HG03439 (cell line): ENCODE measurements around the gene MISFA.
A peak's percentile ranks its signal among the peaks of the same experiment; 100 is the strongest.
"Not testable (repeated sequence)": the region's sequence is repeated elsewhere in the genome, so short reads cannot be mapped to it uniquely, and the experiment has no call there.

ENCODE experiments used
- ATAC-seq: cut with Tn5 transposase; IDR thresholded peaks from one replicate; pipeline ENCODE4 v1.9.1; 2021; ENCODE audit warnings: mild to moderate bottlenecking, moderate library complexity; ENCODE audit not compliant: unreplicated experiment

Gene MISFA

GRCh38 chr11:18599739-18600230 lies at the start of gene MISFA:
Gene MISFA (plus strand): TSS chr11:18599789. CDS start chr11:18599929, 140 bp downstream.
- ATAC-seq: no peak

DNA sequence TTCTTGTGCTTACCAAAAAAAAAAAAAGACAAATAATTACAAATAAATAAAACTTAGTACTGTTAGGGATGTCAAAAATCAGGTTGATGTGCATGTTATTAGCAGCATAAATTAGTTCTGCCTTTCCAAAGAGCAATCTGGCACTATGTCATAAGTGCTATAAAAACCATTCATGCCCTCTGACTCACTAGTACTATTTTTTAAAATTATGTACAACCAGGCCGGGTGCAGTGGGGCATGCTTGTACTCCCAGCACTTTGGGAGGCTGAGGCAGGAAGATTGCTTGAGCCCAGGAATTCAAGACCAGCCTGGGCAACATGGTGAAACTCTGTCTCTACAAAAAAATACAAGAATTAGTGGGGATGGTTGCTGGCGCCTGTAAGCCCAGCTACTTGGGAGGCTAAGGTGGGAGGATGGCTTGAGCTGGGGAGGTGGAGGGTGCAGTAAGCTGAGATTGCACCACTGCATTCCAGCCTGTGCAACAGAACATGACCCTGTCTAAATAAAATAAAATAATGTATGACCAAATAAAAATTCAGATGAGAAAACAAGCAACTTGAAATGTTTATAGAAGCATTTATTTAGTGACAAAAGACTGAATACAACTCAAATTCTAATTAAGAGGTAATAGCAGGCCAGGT lies 36.4 kb upstream of the MISFA start:
- no peak for ATAC-seq

GRCh38 chr11:18564149-18564548 lies 35.4 kb upstream of the MISFA start:
- ATAC-seq: no peak

- ATAC-seq: no peak
Measured at GRCh38 chr11:18566406-18566805, 33.2 kb upstream of the MISFA start.

DNA sequence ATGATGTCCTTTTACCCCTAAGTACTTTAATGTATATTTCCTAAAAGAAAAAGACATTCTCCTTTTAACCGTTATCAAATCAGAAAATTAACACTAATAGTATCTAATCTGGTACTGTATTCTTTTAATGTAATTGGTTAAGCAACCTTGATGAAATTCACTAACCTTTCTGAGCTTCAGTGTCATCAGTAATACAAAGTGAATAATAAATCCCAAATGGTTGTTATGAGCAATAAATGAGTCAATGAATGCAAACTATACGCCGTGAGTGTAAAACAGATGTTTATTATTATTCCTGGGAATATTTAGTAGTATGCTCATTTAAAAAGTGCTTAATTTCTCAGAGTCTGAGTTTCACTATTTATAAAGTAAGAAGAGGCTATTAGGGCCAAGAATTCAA lies 32.5 kb upstream of the MISFA start:
- no peak for ATAC-seq

DNA sequence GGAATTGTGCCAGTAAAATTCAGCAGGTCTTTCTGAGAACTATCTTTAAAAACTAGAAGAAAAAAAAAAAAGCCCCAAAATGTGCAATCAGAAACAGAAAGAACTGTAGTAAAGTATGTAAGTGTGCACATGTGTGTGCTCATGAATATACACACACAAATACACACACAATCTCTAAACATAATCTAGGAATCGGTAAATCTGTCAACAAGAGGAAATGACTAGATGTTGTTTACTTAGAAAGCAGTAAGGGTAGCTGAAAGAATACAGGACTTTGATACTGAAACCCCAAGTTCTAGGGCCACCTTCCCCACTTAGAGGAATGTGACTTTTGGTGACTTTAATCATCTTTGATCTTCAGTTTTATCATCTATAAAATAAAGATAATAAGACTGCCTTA lies 24.2 kb upstream of the MISFA start:
- no peak for ATAC-seq

- no peak for ATAC-seq
Measured at GRCh38 chr11:18578975-18579598, 20.5 kb upstream of the MISFA start.

DNA sequence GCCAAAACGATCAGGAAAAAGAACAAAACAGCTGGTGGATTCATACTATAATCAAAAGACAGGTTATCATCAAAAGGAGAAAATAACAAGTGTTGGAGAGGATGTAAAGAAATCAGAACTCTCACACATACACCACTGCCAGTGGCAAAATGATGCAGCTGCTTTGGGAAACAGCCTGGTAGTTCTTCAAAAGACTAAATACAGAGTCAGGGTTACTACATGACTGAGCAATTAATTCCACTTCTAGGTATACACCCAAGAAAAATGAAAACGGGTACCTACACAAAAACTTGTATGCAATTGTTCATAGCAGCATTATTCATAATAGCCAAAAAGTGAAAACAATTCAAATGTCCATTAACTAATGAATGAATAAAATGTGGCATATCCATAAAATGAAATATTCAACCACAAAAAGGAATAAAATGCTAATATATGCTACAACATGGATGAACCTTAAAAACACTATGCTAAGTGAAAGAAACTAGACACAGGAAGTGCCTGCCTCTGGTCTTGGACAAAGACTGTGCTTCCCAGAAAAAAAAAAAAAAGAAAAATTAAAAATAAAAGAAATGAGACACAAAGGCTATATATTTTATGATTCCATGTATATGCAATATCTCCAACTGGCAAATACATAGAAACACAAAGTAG lies 19.3 kb upstream of the MISFA start:
- no peak for ATAC-seq

DNA sequence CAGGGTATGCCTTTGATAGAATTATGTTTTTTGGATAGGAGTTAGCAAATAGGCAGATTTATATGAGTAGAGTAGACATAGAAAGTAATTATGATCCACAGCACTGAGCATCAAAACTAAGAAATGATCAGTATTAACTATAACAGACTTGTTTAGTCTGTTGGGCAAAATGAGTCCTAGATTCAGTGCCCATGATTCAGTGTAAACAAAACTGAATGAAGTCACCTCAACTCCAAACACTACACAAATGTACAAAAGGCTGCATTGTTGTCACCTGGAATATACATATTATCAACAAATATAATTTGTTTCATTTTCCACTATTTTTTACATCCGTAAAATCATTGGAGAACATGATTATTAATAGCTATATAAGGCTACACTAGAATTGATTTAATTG lies 17.8 kb upstream of the MISFA start:
- no peak for ATAC-seq

GRCh38 chr11:18588297-18589252 lies 11.0 kb upstream of the MISFA start, which contains the start of gene UEVLD:
Gene UEVLD (minus strand): TSS chr11:18588734. CDS start chr11:18588654, 80 bp downstream.
- peak; percentile 70 for ATAC-seq

DNA sequence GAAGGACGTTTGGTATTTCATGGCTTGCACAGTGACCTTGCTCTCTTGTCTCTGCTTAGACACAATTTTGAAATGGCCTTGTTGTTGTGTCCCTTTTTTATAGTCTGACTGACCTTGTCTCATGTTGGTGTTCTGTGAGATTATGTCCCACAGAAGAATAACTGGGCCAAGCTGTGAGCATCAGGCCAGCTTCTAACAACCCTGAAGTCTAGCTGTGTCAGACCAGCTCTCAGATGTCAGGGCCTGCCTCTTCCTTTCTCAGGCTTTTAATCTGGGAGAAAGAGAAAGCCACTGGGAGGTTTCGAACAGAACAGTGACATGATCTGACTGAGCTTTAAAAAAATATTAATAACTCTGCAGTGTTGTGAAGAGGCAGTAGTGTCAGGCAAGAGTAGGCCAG lies 9.0 kb upstream of the MISFA start:
- no peak for ATAC-seq

DNA sequence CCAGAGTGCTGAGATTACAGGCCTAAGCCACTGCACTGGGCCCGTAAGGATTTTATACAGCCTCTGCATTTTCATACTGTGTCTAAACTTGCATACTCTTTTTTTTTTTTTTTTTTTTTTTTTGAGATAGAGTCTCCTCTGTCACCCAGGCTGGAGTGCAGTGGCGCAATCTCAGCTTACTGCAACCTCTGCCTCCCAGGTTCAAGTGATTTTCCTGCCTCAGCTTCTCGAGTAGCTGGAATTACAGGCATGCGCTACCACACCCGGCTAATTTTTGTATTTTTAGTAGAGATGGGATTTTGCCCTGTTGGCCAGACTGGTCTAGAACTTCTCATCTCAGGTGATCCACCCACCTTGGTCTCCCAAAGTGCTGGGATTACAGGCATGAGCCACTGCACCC lies 5.5 kb upstream of the MISFA start:
- ATAC-seq: not testable (repeated sequence)

- no peak for ATAC-seq
Measured at GRCh38 chr11:18594999-18595749, 4.4 kb upstream of the MISFA start.

DNA sequence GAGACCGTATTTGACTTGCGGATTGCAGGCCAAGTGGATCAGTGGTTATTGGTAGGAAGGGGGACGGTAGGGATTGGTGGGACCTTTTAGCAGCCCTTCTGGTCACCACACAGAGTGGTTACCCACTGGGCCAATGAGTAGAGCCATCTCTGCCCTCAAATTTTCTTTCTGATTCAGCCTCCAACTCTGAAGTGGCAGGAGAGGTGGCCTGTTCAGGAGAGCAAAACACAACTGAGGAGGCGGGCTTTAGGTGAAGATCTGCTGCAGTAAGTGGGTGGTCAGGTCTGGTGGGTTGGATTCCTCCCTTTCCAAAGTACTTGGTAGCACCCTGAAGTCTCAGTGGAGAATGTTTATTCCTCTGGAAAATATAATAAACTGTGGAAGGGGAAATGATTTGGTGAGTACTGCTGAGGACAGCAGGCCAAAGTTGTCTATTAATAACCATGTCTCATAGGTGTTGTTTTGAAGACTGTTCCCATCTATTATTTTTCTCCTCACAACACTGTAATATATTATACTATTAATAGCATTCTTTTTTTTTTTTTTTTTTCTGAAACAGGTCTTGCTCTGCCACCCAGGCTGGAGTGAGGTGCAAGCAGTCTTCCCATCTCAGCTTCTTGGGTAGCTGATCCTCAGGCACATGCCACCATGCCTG lies 1.5 kb downstream of the MISFA start:
- ATAC-seq: no peak

DNA sequence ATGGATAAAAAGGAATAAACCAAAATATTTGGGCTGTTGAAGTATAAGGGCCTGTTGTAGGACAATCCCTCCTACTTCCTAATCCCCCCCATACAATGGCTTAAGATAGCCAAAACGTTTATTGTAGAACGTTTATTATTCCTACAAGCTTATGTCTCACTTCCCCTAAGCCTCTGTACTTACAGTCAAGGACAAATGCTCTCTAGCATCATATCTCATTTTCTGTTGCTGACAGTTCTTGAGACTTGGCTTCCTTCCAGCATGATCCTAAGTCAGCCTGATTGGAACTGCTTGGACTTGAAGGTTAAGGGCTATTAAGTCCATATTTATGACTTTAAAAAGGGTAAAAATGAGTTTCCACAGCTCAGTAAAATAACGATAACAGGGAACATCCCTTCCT lies 8.8 kb downstream of the MISFA start:
- ATAC-seq: no peak

GRCh38 chr11:18611196-18611595 lies 11.6 kb downstream of the MISFA start:
- no peak for ATAC-seq

DNA sequence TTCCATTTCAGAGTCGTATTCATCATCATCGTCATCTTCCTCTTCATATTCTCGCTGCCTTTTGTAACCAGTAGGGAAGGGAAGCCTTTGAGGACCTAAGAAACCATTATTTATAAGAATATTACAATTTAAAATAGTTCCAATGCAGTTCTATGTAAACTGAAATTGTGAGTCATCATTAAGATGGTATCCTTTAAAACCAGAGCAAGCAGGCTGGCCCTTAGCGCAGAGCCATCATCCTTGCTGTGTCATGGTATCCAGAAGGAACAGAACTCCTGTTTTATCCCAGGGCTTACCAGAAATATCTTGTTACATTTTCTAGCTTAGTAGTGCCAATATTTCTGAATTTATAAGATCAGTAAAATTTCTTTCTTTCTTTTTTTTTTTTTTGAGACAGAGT lies 12.8 kb downstream of the MISFA start:
- ATAC-seq: no peak

DNA sequence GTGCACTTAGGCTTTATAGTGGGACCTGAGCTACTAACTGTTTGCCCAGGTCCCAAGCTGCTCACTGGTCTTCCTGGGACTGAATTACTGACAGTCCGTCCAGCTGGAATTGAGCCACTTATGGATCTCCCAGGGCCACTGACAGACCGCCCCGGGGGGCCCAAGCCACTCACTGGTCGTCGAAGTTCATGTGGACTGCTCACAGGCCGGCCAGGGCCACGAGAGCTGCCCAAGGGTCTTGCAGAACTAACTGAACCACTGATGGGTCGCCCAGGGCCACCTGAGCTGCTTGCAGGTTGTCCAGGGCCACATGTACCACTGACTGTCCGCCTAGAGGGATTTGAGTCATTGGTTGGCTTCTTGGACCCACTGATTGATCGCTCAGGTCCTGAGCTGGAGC lies 15.1 kb downstream of the MISFA start:
- ATAC-seq: no peak

GRCh38 chr11:18615628-18616392 lies 16.2 kb downstream of the MISFA start:
- ATAC-seq: peak; percentile 89
